Stomach smooth muscle (tissue), 2 donors: Measurements from ENCODE around the gene LNX1.

ENCODE experiments used
- H3K27ac ChIP-seq: one replicate; pipeline ENCODE4 v1.7.0; 2013; ENCODE audit warnings: mild to moderate bottlenecking, low read length, inconsistent platforms
- H3K27me3 ChIP-seq, 2 donors: one replicate each; pipeline ENCODE4 v1.7.0; 2013; ENCODE audit warnings: low read length in 2 of 2; ENCODE audit not compliant: insufficient read depth in 2 of 2, control insufficient read depth in 1 of 2
- H3K36me3 ChIP-seq, 2 donors: one replicate each; pipeline ENCODE4 v1.7.0; 2013; ENCODE audit warnings: low read length in 2 of 2; ENCODE audit not compliant: control insufficient read depth in 2 of 2, insufficient read depth in 2 of 2
- H3K4me1 ChIP-seq: one replicate; pipeline ENCODE4 v1.7.0; 2013; ENCODE audit warnings: low read length; ENCODE audit not compliant: control insufficient read depth, insufficient read depth
- H3K4me3 ChIP-seq, 2 donors: one replicate each; pipeline ENCODE4 v1.7.0; 2013; ENCODE audit warnings: low read length in 2 of 2
- H3K9ac ChIP-seq, 2 donors: one replicate each; pipeline ENCODE4 v1.7.0; 2013; ENCODE audit warnings: low read length in 2 of 2, mild to moderate bottlenecking in 1 of 2
- H3K9me3 ChIP-seq, 2 donors: one replicate each; pipeline ENCODE4 v1.7.0; 2013; ENCODE audit warnings: low read length in 2 of 2; ENCODE audit not compliant: control insufficient read depth in 2 of 2
- donor health status: healthy.
- donor health status: Pancreatic carcinoma.

Gene LNX1

DNA sequence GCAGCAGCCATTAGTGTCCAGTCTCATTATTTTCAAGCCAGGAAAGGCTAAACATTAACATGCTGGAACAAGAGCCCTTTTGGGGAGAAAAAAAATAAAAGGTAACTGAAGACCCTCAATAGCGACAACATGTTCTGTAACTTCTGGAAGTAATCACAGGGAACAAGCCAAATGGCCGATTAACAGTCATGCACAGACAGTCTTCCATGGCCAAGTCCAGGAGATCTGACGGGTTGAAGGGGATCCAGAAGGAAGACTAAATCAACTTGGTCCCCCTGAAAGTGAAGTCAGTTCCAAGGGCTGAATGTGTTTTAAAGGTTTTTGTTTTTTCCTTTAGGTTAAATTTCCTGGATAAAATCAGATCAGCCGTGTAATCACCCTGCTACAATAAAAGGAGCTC is 52.5 kb downstream of the LNX1 start:
- no peak overlapping the region for H3K27ac ChIP-seq
- no peak overlapping the region for H3K9ac ChIP-seq
- H3K27me3 ChIP-seq = no peaks in the 10 kb centered on the region
- H3K9me3 ChIP-seq = no peaks in the 10 kb centered on the region
- no peaks in the 10 kb centered on the region for H3K4me1 ChIP-seq
- H3K4me3 ChIP-seq = no peak overlapping the region
- H3K36me3 ChIP-seq = no peaks in the 10 kb centered on the region

DNA sequence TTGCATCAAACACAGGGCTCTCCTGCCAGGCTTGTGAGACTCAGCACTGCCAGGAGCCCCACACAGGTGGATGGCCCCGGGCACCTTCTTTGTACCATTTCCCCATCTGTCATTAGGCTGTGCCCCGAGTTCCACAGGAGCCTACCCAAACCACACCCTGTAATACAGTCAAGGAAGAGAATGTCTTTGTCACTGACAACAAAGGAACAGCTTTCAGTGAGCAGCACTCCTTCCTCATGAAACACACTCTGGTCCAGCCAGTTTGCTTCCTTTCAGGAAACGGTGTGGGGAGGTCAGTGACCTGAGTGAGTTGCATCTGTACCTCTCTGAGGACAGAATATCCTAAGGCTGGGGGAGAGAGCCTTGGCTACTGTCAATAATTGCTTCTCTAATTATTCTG is 53.7 kb downstream of the LNX1 start:
- no peak overlapping the region for H3K27ac ChIP-seq
- H3K4me1 ChIP-seq = no peaks in the 10 kb centered on the region
- H3K9me3 ChIP-seq = no peaks in the 10 kb centered on the region
- no peak overlapping the region for H3K9ac ChIP-seq
- no peaks in the 10 kb centered on the region for H3K36me3 ChIP-seq
- H3K27me3 ChIP-seq = no peaks in the 10 kb centered on the region
- no peak overlapping the region for H3K4me3 ChIP-seq

DNA sequence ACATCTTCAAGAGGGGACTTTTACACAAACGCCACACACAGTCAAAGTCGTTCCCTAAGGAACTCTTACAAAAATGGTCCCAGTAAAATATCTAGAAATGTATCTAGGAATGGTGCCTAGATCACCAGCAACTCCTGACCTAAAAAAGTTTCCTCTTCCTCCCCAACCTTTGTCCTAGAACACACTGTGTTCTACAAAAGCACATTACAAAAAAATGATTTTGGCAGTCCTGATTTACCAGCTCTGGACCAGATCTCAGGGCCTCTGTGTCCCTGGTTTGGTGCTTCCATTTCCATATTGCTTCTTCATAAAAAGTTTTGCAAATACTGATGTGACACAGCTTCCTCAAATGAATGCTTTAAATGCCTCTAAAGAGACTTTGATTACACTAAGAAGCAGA is 55.0 kb downstream of the LNX1 start:
- no peaks in the 10 kb centered on the region for H3K36me3 ChIP-seq
- no peak overlapping the region for H3K9ac ChIP-seq
- no peaks in the 10 kb centered on the region for H3K27me3 ChIP-seq
- no peak overlapping the region for H3K4me3 ChIP-seq
- no peaks in the 10 kb centered on the region for H3K9me3 ChIP-seq
- H3K27ac ChIP-seq = no peak overlapping the region
- H3K4me1 ChIP-seq = no peaks in the 10 kb centered on the region

DNA sequence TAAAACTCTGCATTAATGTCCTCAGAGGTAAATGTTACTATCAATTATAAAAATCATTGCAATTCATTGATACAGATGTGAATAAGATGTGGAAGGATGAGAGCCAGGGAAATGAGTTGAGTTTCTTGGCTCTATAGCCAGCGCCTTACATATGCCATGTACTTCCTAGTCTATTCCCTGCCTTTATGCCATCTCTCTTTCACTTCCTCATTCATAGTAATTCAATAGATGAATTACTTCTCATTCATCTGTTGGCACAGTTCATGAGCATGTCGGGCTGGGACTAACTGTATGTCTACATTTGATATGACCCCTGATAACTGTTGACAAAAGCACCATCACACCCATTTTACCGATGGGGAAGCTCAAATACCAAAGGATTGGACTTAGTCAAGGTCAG is 55.7 kb downstream of the LNX1 start:
- Histone ChIP-seq H3K4me1 (no peaks in the 10 kb centered on the region), H3K9me3 (no peaks in the 10 kb centered on the region), H3K4me3 (no peak overlapping the region), H3K27ac (no peak overlapping the region), H3K9ac (no peak overlapping the region), H3K36me3 (no peaks in the 10 kb centered on the region), H3K27me3 (no peaks in the 10 kb centered on the region)

DNA sequence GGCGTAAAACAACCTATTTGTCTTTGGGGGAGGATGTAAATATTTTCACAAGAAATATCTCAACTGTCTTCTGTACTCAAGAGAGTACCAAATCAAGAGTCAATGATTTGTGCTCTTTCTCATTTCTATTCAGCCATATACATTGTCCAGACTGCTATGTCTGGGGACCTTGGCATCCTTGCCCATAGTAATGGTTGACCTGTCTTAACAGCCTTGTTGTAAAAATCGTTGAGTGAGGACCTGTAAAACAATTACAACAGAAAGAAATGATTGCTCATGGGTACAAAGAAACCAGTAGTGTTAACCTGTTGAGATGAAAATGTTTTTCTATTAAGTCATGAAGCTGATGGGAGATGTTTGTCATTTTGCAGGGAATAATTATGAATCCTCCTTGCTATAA is 56.6 kb downstream of the LNX1 start:
- Histone ChIP-seq H3K4me1 (no peaks in the 10 kb centered on the region), H3K4me3 (no peak overlapping the region), H3K9me3 (no peaks in the 10 kb centered on the region), H3K27ac (no peak overlapping the region), H3K36me3 (no peaks in the 10 kb centered on the region), H3K9ac (no peak overlapping the region), H3K27me3 (no peaks in the 10 kb centered on the region)

DNA sequence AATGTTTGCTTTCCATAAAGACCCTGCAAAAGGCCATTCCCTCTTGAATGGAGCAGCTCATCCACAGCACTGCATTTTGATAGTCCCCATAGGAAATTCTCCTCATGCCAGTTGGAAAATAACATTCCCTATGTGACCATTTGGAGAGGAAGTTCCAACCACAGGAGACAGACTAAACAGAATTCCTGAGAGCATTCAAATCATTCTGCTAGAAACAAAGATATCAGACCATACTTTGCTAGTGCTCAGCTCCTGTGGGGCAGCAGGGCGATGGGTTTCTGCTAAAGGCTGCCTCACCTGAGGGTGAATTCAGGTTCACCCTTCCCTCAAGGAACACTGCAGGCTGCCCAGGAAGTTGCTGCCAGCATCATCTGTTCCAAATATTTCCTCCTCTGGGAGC is 58.8 kb downstream of the LNX1 start:
- no peaks in the 10 kb centered on the region for H3K9me3 ChIP-seq
- H3K4me3 ChIP-seq = no peak overlapping the region
- no peaks in the 10 kb centered on the region for H3K27me3 ChIP-seq
- H3K4me1 ChIP-seq = no peaks in the 10 kb centered on the region
- H3K9ac ChIP-seq = no peak overlapping the region
- no peak overlapping the region for H3K27ac ChIP-seq
- no peaks in the 10 kb centered on the region for H3K36me3 ChIP-seq

DNA sequence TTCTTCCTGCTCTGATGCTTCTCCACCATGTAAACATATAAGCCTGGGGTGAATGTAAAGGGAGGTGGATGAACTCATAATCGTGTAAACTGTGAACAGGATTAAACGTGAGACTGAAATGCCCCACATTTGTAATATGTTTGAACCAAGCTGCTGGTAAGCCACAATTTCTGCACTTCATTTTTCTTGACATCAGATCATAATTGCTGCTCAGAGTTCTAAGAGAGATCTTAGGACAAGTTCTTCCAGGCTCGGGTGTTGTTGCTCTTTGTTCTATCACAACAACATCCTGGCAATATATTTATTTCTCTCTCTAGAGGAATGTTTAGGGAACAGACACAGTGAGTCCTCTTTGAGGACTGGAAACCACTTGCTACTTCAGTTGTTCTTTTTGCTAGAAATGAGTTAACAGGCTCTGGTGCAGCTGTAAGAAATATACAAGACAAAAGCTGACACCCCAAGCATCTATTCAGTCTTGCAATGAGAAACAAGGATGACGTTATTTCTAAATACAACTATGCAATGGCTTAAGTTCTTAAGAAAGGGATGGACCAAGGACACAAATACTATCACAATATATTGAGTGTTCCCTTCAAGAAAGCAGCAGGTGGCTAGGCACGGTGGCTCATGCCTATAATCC is 59.6 kb downstream of the LNX1 start:
- no peaks in the 10 kb centered on the region for H3K9me3 ChIP-seq
- H3K4me3 ChIP-seq = no peak overlapping the region
- H3K27ac ChIP-seq = no peak overlapping the region
- H3K27me3 ChIP-seq = no peaks in the 10 kb centered on the region
- no peaks in the 10 kb centered on the region for H3K4me1 ChIP-seq
- H3K36me3 ChIP-seq = no peaks in the 10 kb centered on the region
- H3K9ac ChIP-seq = no peak overlapping the region

DNA sequence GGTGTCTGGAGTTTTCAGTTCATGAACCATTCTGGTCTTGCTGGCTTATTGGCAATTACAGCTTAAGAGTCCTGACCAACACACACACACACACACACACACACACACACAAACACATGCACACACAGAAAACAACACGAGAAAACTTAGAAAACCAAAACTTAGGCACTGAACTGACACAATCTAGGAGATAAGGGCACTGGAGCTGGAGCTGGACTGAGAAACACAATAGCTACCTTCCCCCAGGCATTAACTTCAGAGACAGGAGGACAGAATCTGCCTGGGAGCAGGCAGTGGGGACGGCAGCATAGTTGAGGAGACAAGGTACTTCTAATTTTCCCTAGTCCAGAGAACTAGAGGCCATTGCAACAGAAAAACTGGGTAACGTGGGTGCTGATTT is 62.3 kb downstream of the LNX1 start:
- no peaks in the 10 kb centered on the region for H3K4me1 ChIP-seq
- H3K27ac ChIP-seq = no peak overlapping the region
- H3K36me3 ChIP-seq = no peaks in the 10 kb centered on the region
- no peak overlapping the region for H3K4me3 ChIP-seq
- H3K9ac ChIP-seq = no peak overlapping the region
- no peaks in the 10 kb centered on the region for H3K27me3 ChIP-seq
- H3K9me3 ChIP-seq = no peaks in the 10 kb centered on the region

DNA sequence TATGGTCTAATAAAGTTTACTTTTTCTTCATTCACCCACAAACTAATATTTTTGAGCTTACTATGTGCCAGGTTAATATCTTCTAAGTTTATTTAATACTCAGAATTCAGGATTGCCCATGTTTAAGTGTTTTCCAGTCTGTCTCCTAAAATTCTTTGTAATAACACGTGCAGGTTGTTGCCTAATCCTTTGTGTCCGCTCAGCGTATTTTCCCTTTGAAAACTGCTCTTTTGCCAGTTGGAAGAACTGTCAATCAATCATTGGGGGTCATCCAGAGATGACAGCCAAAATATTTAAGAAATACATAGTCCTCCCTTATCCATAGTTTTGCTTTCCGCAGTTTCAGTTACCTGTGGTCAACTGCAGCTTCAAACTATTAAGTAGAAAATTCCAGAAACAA is 63.4 kb downstream of the LNX1 start:
- Histone ChIP-seq H3K27ac (no peak overlapping the region), H3K4me1 (no peaks in the 10 kb centered on the region), H3K9me3 (no peaks in the 10 kb centered on the region), H3K9ac (no peak overlapping the region), H3K36me3 (no peaks in the 10 kb centered on the region), H3K4me3 (no peak overlapping the region), H3K27me3 (no peaks in the 10 kb centered on the region)

DNA sequence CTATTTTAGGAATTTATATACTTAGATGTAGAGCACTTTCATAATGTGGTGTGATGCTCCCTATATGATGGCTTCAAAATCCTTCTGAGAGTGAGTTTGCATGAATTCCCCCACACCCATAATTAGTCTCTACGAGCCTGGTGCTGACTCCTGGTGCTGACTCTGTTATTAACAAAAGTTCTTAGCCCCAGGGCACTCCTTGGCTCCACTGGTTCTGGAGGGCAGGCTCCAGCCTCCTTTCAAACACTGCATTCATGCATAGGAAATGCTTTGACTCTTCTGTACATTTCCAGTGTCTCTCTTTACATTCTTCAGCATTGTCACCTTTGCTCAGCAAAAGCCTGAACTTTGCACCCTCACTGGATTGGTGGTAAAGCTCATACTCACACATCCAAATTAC is 64.0 kb downstream of the LNX1 start:
- Histone ChIP-seq H3K4me1 (no peaks in the 10 kb centered on the region), H3K27me3 (no peaks in the 10 kb centered on the region), H3K27ac (no peak overlapping the region), H3K9me3 (no peaks in the 10 kb centered on the region), H3K4me3 (no peak overlapping the region), H3K36me3 (no peaks in the 10 kb centered on the region), H3K9ac (no peak overlapping the region)

DNA sequence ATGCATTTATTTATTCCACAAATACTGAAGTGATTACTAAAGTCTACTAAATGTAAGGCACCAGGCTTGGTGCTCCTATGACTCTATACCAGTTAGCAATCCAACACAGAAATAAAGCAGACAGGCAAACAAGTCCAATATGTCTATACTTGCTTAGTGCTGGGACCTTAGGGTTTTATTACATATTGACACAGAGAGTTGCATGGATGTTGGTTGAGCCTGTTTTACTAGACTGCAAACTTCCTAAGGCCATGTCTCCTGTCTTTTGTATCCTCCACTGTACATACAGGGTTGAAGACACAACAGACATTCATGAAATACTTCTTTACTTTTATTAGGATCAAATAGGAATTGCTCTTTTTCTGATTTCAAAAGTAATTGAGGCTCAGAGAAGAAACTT is 69.0 kb downstream of the LNX1 start:
- H3K27ac ChIP-seq = no peak overlapping the region
- no peaks in the 10 kb centered on the region for H3K36me3 ChIP-seq
- no peak overlapping the region for H3K9ac ChIP-seq
- H3K9me3 ChIP-seq = no peaks in the 10 kb centered on the region
- H3K27me3 ChIP-seq = no peaks in the 10 kb centered on the region
- H3K4me1 ChIP-seq = no peaks in the 10 kb centered on the region
- no peak overlapping the region for H3K4me3 ChIP-seq
